Hair follicle dermal papilla cell (primary cell): Measurements from ENCODE around the gene PIK3CD. TPM values are rescaled to one million over a fixed set of nuclear protein-coding genes. Genes with fewer than 3 reads are reported as not detected.

ENCODE experiments used
- total RNA-seq: library from RNA; depleted of rRNA; stranded (reverse); fragments of >200 nt; gene quantifications from 2 replicates; pipeline ENCODE4 v1.2.3, GENCODE V29; 2012

Gene PIK3CD
- 44.8 and 58.4 TPM in 2 replicates for total RNA-seq

GRCh38 chr1:9651565-9652378 lies at the start of gene PIK3CD:
TSS of gene PIK3CD (plus strand) at chr1:9651731. CDS start at chr1:9710456, 58,725 bp downstream.

Other genes starting within 250 kb of the PIK3CD start
- 5.5 and 6.0 TPM in 2 replicates for gene SLC25A33, start 112.3 kb upstream of the PIK3CD start, total RNA-seq
- gene TMEM201, start 62.8 kb upstream of the PIK3CD start, total RNA-seq: 5.5 and 8.9 TPM in 2 replicates
- gene CLSTN1, start 172.2 kb downstream of the PIK3CD start, total RNA-seq: 84.6 and 89.6 TPM in 2 replicates